Kidney (tissue), 14 donors: Measurements from ENCODE around the gene KIAA1328. TPM values are rescaled to one million over a fixed set of nuclear protein-coding genes. Genes with fewer than 3 reads are reported as not detected.
"Not testable (repeated sequence)": the region's sequence is repeated elsewhere in the genome, so short reads cannot be mapped to it uniquely, and the experiment has no call there.

Source experiments
- DNase-seq, 5 donors: peaks; one replicate each; pipeline ENCODE4 v3.0.0-alpha.2; 2013 to 2020
- FAIRE-seq: peaks from 2 replicates; lab custom pipeline; 2012; peaks lifted over from hg19 to GRCh38; lab: Jason Lieb, UNC
- H3K27ac ChIP-seq, 2 donors: one replicate each; pipeline ENCODE4 v1.7.0; 2013; ENCODE audit warnings: low read depth in 2 of 2, low read length in 2 of 2, inconsistent platforms in 1 of 2
- H3K27me3 ChIP-seq: one replicate; pipeline ENCODE4 v1.7.1; 2013; ENCODE audit warnings: low read length, inconsistent platforms; ENCODE audit not compliant: control insufficient read depth, insufficient read depth
- H3K36me3 ChIP-seq, 3 donors: one replicate each; pipeline versions ENCODE4 v1.7.0 to v1.7.1; 2013; ENCODE audit warnings: low read length in 3 of 3, control low read depth in 1 of 3, inconsistent platforms in 1 of 3; ENCODE audit not compliant: insufficient read depth in 3 of 3, control insufficient read depth in 2 of 3
- H3K4me1 ChIP-seq, 3 donors: one replicate each; pipeline versions ENCODE4 v1.7.0 to v1.7.1; 2013; ENCODE audit warnings: low read length in 3 of 3, inconsistent platforms in 1 of 3, low read depth in 1 of 3; ENCODE audit not compliant: control insufficient read depth in 2 of 3, insufficient read depth in 2 of 3
- H3K4me3 ChIP-seq, 3 donors: one replicate each; pipeline versions ENCODE4 v1.7.0 to v1.8.1; 2013; ENCODE audit warnings: low read length in 3 of 3, control low read depth in 1 of 3, inconsistent platforms in 1 of 3
- H3K9ac ChIP-seq, 3 donors: one replicate each; pipeline versions ENCODE4 v1.7.0 to v1.7.1; 2013; ENCODE audit warnings: low read length in 3 of 3, control low read depth in 1 of 3, inconsistent platforms in 1 of 3
- H3K9me3 ChIP-seq, 3 donors: one replicate each; pipeline versions ENCODE4 v1.7.0 to v1.7.1; 2013; ENCODE audit warnings: low read length in 3 of 3, control low read depth in 1 of 3, inconsistent platforms in 1 of 3; ENCODE audit not compliant: control insufficient read depth in 2 of 3, insufficient read depth in 1 of 3
- intact Hi-C: fragments of 100-400 bp; cut with DNase I; formaldehyde crosslinking; loops from one replicate; pipeline ENCODE4 v1.11.1; 2022
- polyA plus RNA-seq: library from polyadenylated mRNA; stranded (reverse); fragments of 350-450 nt; fragmentation: Illumina TruSeq; extraction: RNeasy Lipid Tissue Mini Kit (QIAGEN cat#74804); gene quantifications from one replicate; pipeline ENCODE4 v1.2.3, GENCODE V29; 2014; ENCODE audit warnings: low read depth, low replicate concordance; ENCODE audit not compliant: insufficient read depth
- total RNA-seq: library from RNA; stranded (reverse); fragmentation: NEBNext Ultra II Directional; extraction: Animal tissue kit (Norgen Biotek cat#: 25700); gene quantifications from one replicate; pipeline ENCODE4 v1.2.1, GENCODE V29; 2021
- TF ChIP-seq, protein P1 (sequence below): IDR thresholded peaks from 3 replicates; pipeline ENCODE4 v1.5.1; 2012; ENCODE audit warnings: mild to moderate bottlenecking, moderate library complexity, borderline replicate concordance; ENCODE audit not compliant: insufficient read depth; ENCODE audit errors: extremely low read depth
- donor health status: control.
- donor health status: control.
- donor health status: control.
- donor health status: control.
- donor health status: control.
- donor health status: DM: yes; HTN: yes; CAD: no.
- donor health status: Normal renal cell carcinoma (clear cell type).

Gene KIAA1328
- total and polyA plus RNA-seq, 2 donors from 2014 or later: 2.7 to 11.6 TPM

DNA sequence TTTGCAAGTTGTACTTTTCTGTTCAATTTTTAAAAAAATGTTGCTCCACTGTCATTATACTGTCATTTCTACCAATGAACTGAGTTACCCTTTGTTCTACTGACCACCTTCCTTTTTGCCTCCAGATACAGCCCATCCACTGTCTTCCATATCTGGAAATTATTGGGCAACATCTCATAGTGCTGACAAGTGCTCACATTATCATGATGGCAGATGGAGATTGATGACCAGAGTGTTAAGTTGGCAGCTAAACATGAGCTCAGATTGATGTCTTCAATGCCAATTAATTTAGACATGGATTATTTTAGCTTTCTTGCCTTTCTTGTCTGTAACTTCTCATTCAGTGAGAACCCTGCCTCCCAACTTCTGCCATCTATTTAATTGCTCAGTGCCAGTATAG lies 76.6 kb downstream of the KIAA1328 start:
- intact Hi-C loops: no loop called here
- no peak overlapping the region for H3K27ac ChIP-seq
- H3K9ac ChIP-seq: no peak overlapping the region
- TF ChIP-seq, protein P1, sequence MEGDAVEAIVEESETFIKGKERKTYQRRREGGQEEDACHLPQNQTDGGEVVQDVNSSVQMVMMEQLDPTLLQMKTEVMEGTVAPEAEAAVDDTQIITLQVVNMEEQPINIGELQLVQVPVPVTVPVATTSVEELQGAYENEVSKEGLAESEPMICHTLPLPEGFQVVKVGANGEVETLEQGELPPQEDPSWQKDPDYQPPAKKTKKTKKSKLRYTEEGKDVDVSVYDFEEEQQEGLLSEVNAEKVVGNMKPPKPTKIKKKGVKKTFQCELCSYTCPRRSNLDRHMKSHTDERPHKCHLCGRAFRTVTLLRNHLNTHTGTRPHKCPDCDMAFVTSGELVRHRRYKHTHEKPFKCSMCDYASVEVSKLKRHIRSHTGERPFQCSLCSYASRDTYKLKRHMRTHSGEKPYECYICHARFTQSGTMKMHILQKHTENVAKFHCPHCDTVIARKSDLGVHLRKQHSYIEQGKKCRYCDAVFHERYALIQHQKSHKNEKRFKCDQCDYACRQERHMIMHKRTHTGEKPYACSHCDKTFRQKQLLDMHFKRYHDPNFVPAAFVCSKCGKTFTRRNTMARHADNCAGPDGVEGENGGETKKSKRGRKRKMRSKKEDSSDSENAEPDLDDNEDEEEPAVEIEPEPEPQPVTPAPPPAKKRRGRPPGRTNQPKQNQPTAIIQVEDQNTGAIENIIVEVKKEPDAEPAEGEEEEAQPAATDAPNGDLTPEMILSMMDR: no peak
- no peak for DNase-seq
- no peak overlapping the region for H3K4me3 ChIP-seq
- no peaks in the 10 kb centered on the region for H3K4me1 ChIP-seq
- no peak for FAIRE-seq
- no peaks in the 10 kb centered on the region for H3K36me3 ChIP-seq
- H3K9me3 ChIP-seq: no peaks in the 10 kb centered on the region
- H3K27me3 ChIP-seq: no peaks in the 10 kb centered on the region

DNA sequence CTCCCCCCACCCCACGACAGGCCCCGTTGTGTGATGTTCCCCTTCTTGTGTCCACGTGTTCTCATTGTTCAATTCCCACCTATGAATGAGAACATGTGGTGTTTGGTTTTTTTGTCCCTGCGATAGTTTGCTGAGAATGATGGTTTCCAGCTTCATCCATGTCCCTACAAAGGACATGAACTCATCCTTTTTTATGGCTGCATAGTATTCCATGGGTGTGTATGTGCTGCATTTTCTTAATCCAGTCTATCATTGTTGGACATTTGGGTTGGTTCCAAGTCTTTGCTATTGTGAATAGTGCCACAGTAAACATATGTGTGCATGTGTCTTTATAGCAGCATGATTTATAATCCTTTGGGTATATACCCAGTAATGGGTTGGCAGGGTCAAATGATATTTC lies 80.4 kb downstream of the KIAA1328 start:
- FAIRE-seq, H3K27ac ChIP-seq, H3K4me1 ChIP-seq, H3K27me3 ChIP-seq, DNase-seq, H3K9me3 ChIP-seq, intact Hi-C loops, H3K9ac ChIP-seq, H3K36me3 ChIP-seq, H3K4me3 ChIP-seq: not testable (repeated sequence)

DNA sequence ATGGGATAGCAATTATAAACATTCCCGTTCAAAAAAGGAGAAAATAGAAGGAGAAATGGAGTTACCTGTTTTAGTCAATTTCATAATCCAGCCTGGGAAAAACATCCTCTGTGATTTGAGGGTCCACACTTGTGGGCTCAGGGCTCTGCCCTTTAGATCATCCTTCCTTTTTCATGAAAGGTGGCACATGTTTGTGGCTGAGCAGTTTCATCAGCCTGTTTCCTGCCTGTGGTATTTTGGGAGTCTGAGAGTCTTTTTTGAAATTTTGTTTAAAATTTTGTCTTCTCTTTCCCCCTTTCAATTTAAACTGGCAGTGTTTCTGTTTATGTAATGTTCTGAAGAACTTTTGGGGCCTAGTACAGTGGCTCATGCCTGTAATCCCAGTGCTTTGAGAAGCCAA lies 84.0 kb downstream of the KIAA1328 start:
- Histone ChIP-seq H3K9ac (no peak overlapping the region), H3K4me3 (no peak overlapping the region), H3K4me1 (no peaks in the 10 kb centered on the region), H3K36me3 (no peaks in the 10 kb centered on the region), H3K27ac (no peak overlapping the region), H3K27me3 (no peaks in the 10 kb centered on the region), H3K9me3 (no peaks in the 10 kb centered on the region)
- intact Hi-C loops: no loop called here
- no peak for DNase-seq
- no peak for FAIRE-seq
- TF ChIP-seq, protein P1: no peak

DNA sequence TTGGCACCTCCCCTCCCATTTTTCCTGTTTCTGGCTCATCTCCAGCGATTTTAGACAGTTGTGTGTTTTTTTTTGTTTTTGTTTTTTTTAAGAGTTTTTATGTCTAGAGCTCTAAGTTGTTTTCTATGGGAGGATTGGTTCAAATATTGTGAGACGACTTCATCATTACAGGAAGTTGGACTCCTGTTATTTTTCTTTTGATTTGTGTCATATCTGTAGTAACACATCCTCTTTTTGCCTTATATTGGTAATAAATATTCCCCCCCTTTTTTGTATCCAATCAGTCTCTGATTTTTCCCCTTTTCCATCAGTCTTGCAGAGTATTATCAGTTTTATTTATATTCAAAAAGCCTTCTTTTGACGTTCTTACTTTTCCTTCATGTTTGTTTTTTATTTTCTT lies 89.0 kb downstream of the KIAA1328 start:
- H3K27me3 ChIP-seq: no peaks in the 10 kb centered on the region
- no peaks in the 10 kb centered on the region for H3K36me3 ChIP-seq
- FAIRE-seq (no peak), DNase-seq (no peak)
- no peak overlapping the region for H3K9ac ChIP-seq
- intact Hi-C loops: no loop called here
- H3K9me3 ChIP-seq: no peaks in the 10 kb centered on the region
- H3K4me1 ChIP-seq: no peaks in the 10 kb centered on the region
- H3K4me3 ChIP-seq: no peak overlapping the region
- TF ChIP-seq, protein P1: no peak
- H3K27ac ChIP-seq: no peak overlapping the region
